Type B pancreatic cell (in vitro differentiated cells): ENCODE measurements around the gene BASP1. TPM values are rescaled to one million over a fixed set of nuclear protein-coding genes. Genes with fewer than 3 reads are reported as not detected.

Source experiments
- DNase-seq: peaks from one replicate; pipeline ENCODE4 v3.0.0; 2021; ENCODE audit warnings: mixed read lengths; ENCODE audit not compliant: unreplicated experiment; ENCODE audit errors: extremely low spot score
- H3K27ac Mint-ChIP-seq: 2 replicates; pipeline ENCODE4 v1.8.0; 2021; ENCODE audit warnings: mild to moderate bottlenecking, mixed read lengths
- H3K27me3 Mint-ChIP-seq: 2 replicates; pipeline ENCODE4 v1.8.0; 2021; ENCODE audit warnings: mixed read lengths
- H3K36me3 Mint-ChIP-seq: 2 replicates; pipeline ENCODE4 v1.8.0; 2021; ENCODE audit warnings: mixed read lengths
- H3K4me1 Mint-ChIP-seq: one replicate; pipeline ENCODE4 v1.8.0; 2021; ENCODE audit warnings: mixed read lengths; ENCODE audit not compliant: unreplicated experiment
- H3K4me3 Mint-ChIP-seq: 2 replicates; pipeline ENCODE4 v1.8.0; 2021; ENCODE audit warnings: mild to moderate bottlenecking, mixed read lengths
- H3K9me3 Mint-ChIP-seq: 2 replicates; pipeline ENCODE4 v1.8.0; 2021; ENCODE audit warnings: mixed read lengths
- CTCF ChIP-seq: fragments of 200-600 bp; sonication (generic); conservative IDR thresholded peaks from 2 replicates; pipeline ENCODE4 v1.5.0; 2021; ENCODE audit warnings: antibody characterized with exemption, mild to moderate bottlenecking
- total RNA-seq: library from RNA; stranded (reverse); gene quantifications from 2 replicates; pipeline ENCODE4 v1.2.1, GENCODE V29; 2021; ENCODE audit warnings: low replicate concordance

Gene BASP1
- total RNA-seq, 1 donor from 2014 or later, result 131 TPM

GRCh38 chr5:17292434-17293015 lies 75.1 kb downstream of the BASP1 start:
- peaks cover 7% of the 10 kb centered on the region for H3K9me3 Mint-ChIP-seq
- H3K27me3 Mint-ChIP-seq, result no peaks in the 10 kb centered on the region
- DNase-seq, result no peak
- peaks cover 4% of the 10 kb centered on the region for H3K36me3 Mint-ChIP-seq
- TF ChIP-seq CTCF, result no peak
- H3K4me1 Mint-ChIP-seq, result no peaks in the 10 kb centered on the region
- no peak overlapping the region for H3K4me3 Mint-ChIP-seq
- no peak overlapping the region for H3K27ac Mint-ChIP-seq

- Mint-ChIP-seq H3K9me3 (no peaks in the 10 kb centered on the region), H3K27me3 (no peaks in the 10 kb centered on the region), H3K27ac (no peak overlapping the region), H3K4me1 (peaks cover under 1% of the 10 kb centered on the region), H3K36me3 (no peaks in the 10 kb centered on the region), H3K4me3 (no peak overlapping the region)
- DNase-seq, result no peak
- no peak for TF ChIP-seq CTCF
Measured at GRCh38 chr5:17294639-17295311, 77.3 kb downstream of the BASP1 start.

- no peak for TF ChIP-seq CTCF
- H3K27ac Mint-ChIP-seq, result no peak overlapping the region
- peaks cover 8% of the 10 kb centered on the region for H3K4me1 Mint-ChIP-seq
- H3K27me3 Mint-ChIP-seq, result no peaks in the 10 kb centered on the region
- H3K4me3 Mint-ChIP-seq, result no peak overlapping the region
- no peaks in the 10 kb centered on the region for H3K9me3 Mint-ChIP-seq
- no peaks in the 10 kb centered on the region for H3K36me3 Mint-ChIP-seq
- no peak for DNase-seq
Measured at GRCh38 chr5:17295671-17296070, 78.2 kb downstream of the BASP1 start.

- Mint-ChIP-seq H3K9me3 (no peaks in the 10 kb centered on the region), H3K27ac (no peak overlapping the region), H3K27me3 (no peaks in the 10 kb centered on the region), H3K4me3 (no peak overlapping the region), H3K36me3 (no peaks in the 10 kb centered on the region), H3K4me1 (peaks cover 30% of the 10 kb centered on the region)
- no peak for DNase-seq
- no peak for TF ChIP-seq CTCF
Measured at GRCh38 chr5:17302106-17302505, 84.7 kb downstream of the BASP1 start.

GRCh38 chr5:17302604-17303003 lies 85.2 kb downstream of the BASP1 start:
- Mint-ChIP-seq H3K9me3 (no peaks in the 10 kb centered on the region), H3K4me1 (peaks cover 33% of the 10 kb centered on the region), H3K27ac (no peak overlapping the region), H3K4me3 (no peak overlapping the region), H3K36me3 (no peaks in the 10 kb centered on the region), H3K27me3 (no peaks in the 10 kb centered on the region)
- DNase-seq, result no peak
- no peak for TF ChIP-seq CTCF
